ENCODE results near the gene LHFPL2.

The LHFPL2 gene

DNA sequence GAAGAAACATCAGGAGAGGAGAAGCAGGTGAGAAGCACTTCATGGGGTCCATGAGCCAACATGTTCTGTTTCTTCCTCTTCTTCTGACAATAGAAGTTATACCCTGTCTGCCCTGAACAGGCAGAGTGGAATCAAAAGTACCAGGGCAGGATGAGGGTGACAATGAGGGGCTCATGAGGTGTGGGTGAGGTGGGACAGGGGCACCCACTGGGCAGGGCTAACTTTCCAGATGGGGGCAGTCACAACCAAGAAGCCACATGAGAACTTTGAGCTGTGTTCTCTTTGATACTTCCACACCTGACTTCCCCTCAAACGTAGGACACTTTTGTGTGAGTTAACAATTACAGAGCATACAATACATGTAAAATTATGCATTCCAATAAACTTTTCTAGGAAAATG, 92.7 kb downstream of the LHFPL2 start:
- Histone ChIP-seq H4K20me1 (ENCODE audit: control insufficient read depth, insufficient read depth, low read depth, low read length) (no peaks in the 10 kb centered on the region), H3F3A (ENCODE audit: control insufficient read depth, insufficient read depth) (no peaks in the 10 kb centered on the region), H3K79me2 (ENCODE audit: control insufficient read depth, low read length) (no peaks in the 10 kb centered on the region), H3K4me3 (ENCODE audit: low read length) (no peak overlapping the region), H3K9me2 (replicated peaks; ENCODE audit: control insufficient read depth, low read length) (no peaks in the 10 kb centered on the region), H3K4me2 (ENCODE audit: low read length) (no peak overlapping the region), H3K27ac (ENCODE audit: low read depth, low read length) (no peak overlapping the region), H3K4me1 (ENCODE audit: control insufficient read depth, low read length) (no peaks in the 10 kb centered on the region), H3K9me3 (ENCODE audit: control insufficient read depth, insufficient read depth, low read length) (no peaks in the 10 kb centered on the region), H3K27me3 (ENCODE audit: control insufficient read depth, low read length) (no peaks in the 10 kb centered on the region), H3K36me3 (ENCODE audit: control insufficient read depth, low read length) (no peaks in the 10 kb centered on the region)
- TF ChIP-seq, protein P1, sequence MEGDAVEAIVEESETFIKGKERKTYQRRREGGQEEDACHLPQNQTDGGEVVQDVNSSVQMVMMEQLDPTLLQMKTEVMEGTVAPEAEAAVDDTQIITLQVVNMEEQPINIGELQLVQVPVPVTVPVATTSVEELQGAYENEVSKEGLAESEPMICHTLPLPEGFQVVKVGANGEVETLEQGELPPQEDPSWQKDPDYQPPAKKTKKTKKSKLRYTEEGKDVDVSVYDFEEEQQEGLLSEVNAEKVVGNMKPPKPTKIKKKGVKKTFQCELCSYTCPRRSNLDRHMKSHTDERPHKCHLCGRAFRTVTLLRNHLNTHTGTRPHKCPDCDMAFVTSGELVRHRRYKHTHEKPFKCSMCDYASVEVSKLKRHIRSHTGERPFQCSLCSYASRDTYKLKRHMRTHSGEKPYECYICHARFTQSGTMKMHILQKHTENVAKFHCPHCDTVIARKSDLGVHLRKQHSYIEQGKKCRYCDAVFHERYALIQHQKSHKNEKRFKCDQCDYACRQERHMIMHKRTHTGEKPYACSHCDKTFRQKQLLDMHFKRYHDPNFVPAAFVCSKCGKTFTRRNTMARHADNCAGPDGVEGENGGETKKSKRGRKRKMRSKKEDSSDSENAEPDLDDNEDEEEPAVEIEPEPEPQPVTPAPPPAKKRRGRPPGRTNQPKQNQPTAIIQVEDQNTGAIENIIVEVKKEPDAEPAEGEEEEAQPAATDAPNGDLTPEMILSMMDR (IDR thresholded peaks at IDR 0.05; ENCODE audit: low read depth, low read length, poor library complexity, severe bottlenecking): no peak
- TF ChIP-seq EZH2phosphoT487 (IDR thresholded peaks at IDR 0.05; ENCODE audit: borderline replicate concordance, low read length): no peak

DNA sequence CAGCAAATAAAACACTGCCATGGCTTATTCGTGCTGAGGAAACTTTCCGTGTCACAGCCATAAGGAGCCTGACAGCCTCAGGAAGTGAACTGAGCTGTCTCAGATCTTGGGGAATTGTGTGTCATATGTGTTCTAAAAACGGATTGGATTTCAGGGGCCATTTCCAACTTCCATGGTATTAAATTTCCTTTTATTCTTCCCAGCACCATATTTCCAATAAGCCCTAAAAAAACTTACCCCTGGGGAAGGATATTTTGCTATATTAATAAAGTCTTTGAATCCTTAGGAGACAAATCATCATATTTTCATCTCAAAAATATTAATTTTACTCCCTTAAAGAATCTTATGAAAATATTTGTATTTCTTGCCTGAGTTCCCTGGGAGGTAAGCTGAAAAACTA, 93.9 kb downstream of the LHFPL2 start:
- Histone ChIP-seq H3K27ac (ENCODE audit: low read depth, low read length) (no peak overlapping the region), H3K9me3 (ENCODE audit: control insufficient read depth, insufficient read depth, low read length) (no peaks in the 10 kb centered on the region), H3K27me3 (ENCODE audit: control insufficient read depth, low read length) (no peaks in the 10 kb centered on the region), H4K20me1 (ENCODE audit: control insufficient read depth, insufficient read depth, low read depth, low read length) (no peaks in the 10 kb centered on the region), H3K36me3 (ENCODE audit: control insufficient read depth, low read length) (no peaks in the 10 kb centered on the region), H3K4me2 (ENCODE audit: low read length) (no peak overlapping the region), H3K4me1 (ENCODE audit: control insufficient read depth, low read length) (no peaks in the 10 kb centered on the region), H3K4me3 (ENCODE audit: low read length) (no peak overlapping the region), H3K9me2 (replicated peaks; ENCODE audit: control insufficient read depth, low read length) (no peaks in the 10 kb centered on the region), H3K79me2 (ENCODE audit: control insufficient read depth, low read length) (no peaks in the 10 kb centered on the region), H3F3A (ENCODE audit: control insufficient read depth, insufficient read depth) (no peaks in the 10 kb centered on the region)
- no peak for TF ChIP-seq EZH2phosphoT487 (IDR thresholded peaks at IDR 0.05; ENCODE audit: borderline replicate concordance, low read length)
- TF ChIP-seq, protein P1 (IDR thresholded peaks at IDR 0.05; ENCODE audit: low read depth, low read length, poor library complexity, severe bottlenecking): no peak

DNA sequence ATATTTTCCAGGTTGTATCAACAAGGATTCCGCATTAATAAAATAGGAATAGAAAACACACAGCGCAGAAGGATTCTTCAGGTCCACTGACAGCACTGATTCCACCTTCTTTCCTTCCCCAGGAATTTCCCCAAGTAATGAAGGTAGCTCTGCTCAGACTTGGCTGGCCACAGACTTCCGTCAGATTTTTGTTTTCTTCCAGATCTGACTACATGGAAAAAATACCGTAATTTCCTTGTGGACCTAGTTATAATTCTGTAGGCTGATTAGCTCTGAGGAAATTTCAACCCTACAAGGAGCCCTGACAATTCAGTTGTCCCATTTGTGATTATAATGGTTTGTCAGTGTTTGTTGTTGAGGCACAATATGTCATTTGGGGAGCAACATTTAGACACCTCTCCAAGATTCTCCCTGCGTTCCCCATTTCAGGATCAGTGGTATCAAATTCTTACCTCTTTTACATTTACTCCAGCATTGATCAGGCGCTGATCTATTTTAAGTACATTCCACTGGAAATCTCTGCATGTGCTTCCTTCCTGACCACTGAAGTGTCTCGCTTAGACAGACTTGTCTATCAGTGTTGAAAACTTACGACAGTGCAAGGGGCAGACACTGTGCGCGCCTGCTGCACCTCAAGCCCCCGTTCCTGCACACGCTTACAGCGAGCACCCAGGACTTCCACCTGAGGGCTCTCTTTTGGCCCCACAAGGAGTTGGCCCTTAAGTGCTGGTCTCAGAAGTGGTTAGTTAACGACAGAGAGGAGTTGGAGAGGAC, 94.8 kb downstream of the LHFPL2 start:
- H3F3A ChIP-seq (ENCODE audit: control insufficient read depth, insufficient read depth): no peaks in the 10 kb centered on the region
- no peaks in the 10 kb centered on the region for H3K9me3 ChIP-seq (ENCODE audit: control insufficient read depth, insufficient read depth, low read length)
- no peak overlapping the region for H3K27ac ChIP-seq (ENCODE audit: low read depth, low read length)
- H3K79me2 ChIP-seq (ENCODE audit: control insufficient read depth, low read length): no peaks in the 10 kb centered on the region
- H3K4me3 ChIP-seq (ENCODE audit: low read length): no peak overlapping the region
- no peak overlapping the region for H3K4me2 ChIP-seq (ENCODE audit: low read length)
- H3K27me3 ChIP-seq (ENCODE audit: control insufficient read depth, low read length): no peaks in the 10 kb centered on the region
- no peak for TF ChIP-seq EZH2phosphoT487 (IDR thresholded peaks at IDR 0.05; ENCODE audit: borderline replicate concordance, low read length)
- TF ChIP-seq, protein P1 (IDR thresholded peaks at IDR 0.05; ENCODE audit: low read depth, low read length, poor library complexity, severe bottlenecking): no peak
- H3K36me3 ChIP-seq (ENCODE audit: control insufficient read depth, low read length): no peaks in the 10 kb centered on the region
- H3K4me1 ChIP-seq (ENCODE audit: control insufficient read depth, low read length): no peaks in the 10 kb centered on the region
- H3K9me2 ChIP-seq (replicated peaks; ENCODE audit: control insufficient read depth, low read length): no peaks in the 10 kb centered on the region
- H4K20me1 ChIP-seq (ENCODE audit: control insufficient read depth, insufficient read depth, low read depth, low read length): no peaks in the 10 kb centered on the region
